GM12878 (cell line): ENCODE data around the gene SLCO2B1. TPM values are rescaled to one million over a fixed set of nuclear protein-coding genes. Genes with fewer than 3 reads are reported as not detected.

Experiments
- ATAC-seq: fragments of 200-7000 bp; cut with Tn5 transposase; 3 replicates; pipeline ENCODE4 v1.9.1; 2020; ENCODE audit warnings: mild to moderate bottlenecking, moderate library complexity
- BruUV-seq: library from RNA; stranded (reverse); fragments of 400-500 nt; replicated peaks from 2 replicates; lab custom pipeline; 2021; lab: Mats Ljungman, UMichigan
- CTCF ChIA-PET: fragments of 300-600 bp; sonication (Branson Sonifier 250); formaldehyde crosslinking; extraction: SDS; loops from one replicate; lab custom pipeline; 2021; ENCODE audit warnings: inconsistent platforms; lab: Yijun Ruan, JAX
- POLR2A ChIA-PET: fragments of 350-600 bp; formaldehyde crosslinking; extraction: SDS; loops from one replicate; lab custom pipeline; 2021; ENCODE audit warnings: inconsistent platforms; lab: Charles Lee
- RAD21 ChIA-PET: fragments of 300-600 bp; sonication (Branson Sonifier 250); formaldehyde crosslinking; loops from one replicate; lab custom pipeline; 2023; ENCODE audit warnings: antibody characterized with exemption; ENCODE audit not compliant: unreplicated experiment; lab: Charles Lee
- SMC1A ChIA-PET: fragments of 300-600 bp; sonication (Branson Sonifier 250); formaldehyde crosslinking; loops from one replicate; lab custom pipeline; 2023; ENCODE audit not compliant: unreplicated experiment, uncharacterized antibody; lab: Charles Lee
- DNase-seq: peaks from one replicate; pipeline ENCODE4 v3.0.0-alpha.2; 2011; ENCODE audit warnings: low read depth, low spot score
- FAIRE-seq: peaks from 3 replicates; lab custom pipeline; 2011; peaks lifted over from hg19 to GRCh38; lab: Jason Lieb, UNC
- H2AFZ ChIP-seq: 2 replicates; pipeline ENCODE4 v1.6.0; 2011; ENCODE audit warnings: low read depth, low read length, control low read depth; ENCODE audit not compliant: control insufficient read depth
- H3K27ac ChIP-seq: 2 replicates; pipeline ENCODE4 v1.5.1; 2011; ENCODE audit warnings: control low read depth; ENCODE audit not compliant: control insufficient read depth, insufficient read depth
- H3K27me3 ChIP-seq, 2 experiments: replicated peaks in 1 of 2; 2 replicates each; pipeline versions ENCODE4 v1.6.0 to v1.6.1; 2011; ENCODE audit warnings: low read length in 1 of 2; ENCODE audit not compliant: control insufficient read depth in 2 of 2, insufficient read depth in 2 of 2
- H3K36me3 ChIP-seq, 2 experiments: 2 replicates each; pipeline ENCODE4 v1.5.1; 2011; ENCODE audit warnings: low read length in 1 of 2; ENCODE audit not compliant: control insufficient read depth in 2 of 2, insufficient read depth in 2 of 2
- H3K4me1 ChIP-seq: 2 replicates; pipeline ENCODE4 v1.6.1; 2011; ENCODE audit warnings: mild to moderate bottlenecking, low read length, moderate library complexity, mixed read lengths; ENCODE audit not compliant: control insufficient read depth, insufficient read depth
- H3K4me2 ChIP-seq: 2 replicates; pipeline ENCODE4 v1.6.0; 2011; ENCODE audit warnings: control low read depth; ENCODE audit not compliant: control insufficient read depth, insufficient read depth
- H3K4me3 ChIP-seq: fragments of 200-600 bp; sonication (generic); 2 replicates; pipeline ENCODE4 v1.5.1; 2016
- H3K79me2 ChIP-seq: 2 replicates; pipeline ENCODE4 v1.6.0; 2011; ENCODE audit warnings: low read length; ENCODE audit not compliant: control insufficient read depth, insufficient read depth
- H3K9ac ChIP-seq: 2 replicates; pipeline ENCODE4 v1.8.0; 2011; ENCODE audit warnings: low read length, control low read depth, mixed read lengths; ENCODE audit not compliant: control insufficient read depth, insufficient read depth
- H3K9me3 ChIP-seq: replicated peaks from 3 replicates; pipeline ENCODE4 v1.5.1; 2011; ENCODE audit warnings: mild to moderate bottlenecking, low read length; ENCODE audit not compliant: control insufficient read depth, insufficient read depth
- H4K20me1 ChIP-seq: 2 replicates; pipeline ENCODE4 v1.6.0; 2011; ENCODE audit not compliant: control insufficient read depth, insufficient read depth
- BMI1 ChIP-seq: fragments of 450-650 bp; IDR thresholded peaks from 2 replicates; pipeline ENCODE4 v1.6.1; 2016; ENCODE audit warnings: mild to moderate bottlenecking, moderate library complexity, borderline replicate concordance
- CBFB ChIP-seq: IDR thresholded peaks from 2 replicates; pipeline ENCODE4 v1.6.1; 2016; ENCODE audit warnings: antibody characterized with exemption, low read depth
- GABPA ChIP-seq: IDR thresholded peaks from 2 replicates; pipeline ENCODE4 v1.6.1; 2014; ENCODE audit warnings: antibody characterized with exemption, low read depth, mild to moderate bottlenecking, inconsistent platforms
- HDAC6 ChIP-seq: fragments of 200-600 bp; sonication (generic); IDR thresholded peaks from one replicate; pipeline ENCODE4 v1.8.0; 2017; ENCODE audit warnings: antibody characterized with exemption; ENCODE audit not compliant: unreplicated experiment
- IKZF1 ChIP-seq: fragments of 450-650 bp; conservative IDR thresholded peaks from 2 replicates; pipeline ENCODE4 v1.6.1; 2017; ENCODE audit warnings: antibody characterized with exemption, mild to moderate bottlenecking
- RB1 ChIP-seq: fragments of 450-650 bp; formaldehyde crosslinking; IDR thresholded peaks from 2 replicates; pipeline ENCODE4 v1.6.1; 2017; ENCODE audit warnings: mild to moderate bottlenecking, borderline replicate concordance
- SPI1 ChIP-seq: IDR thresholded peaks from 2 replicates; pipeline ENCODE4 v1.6.1; 2011; ENCODE audit warnings: low read depth, mild to moderate bottlenecking, low read length, moderate library complexity, borderline replicate concordance; ENCODE audit not compliant: insufficient read depth
- ZBTB33 ChIP-seq: fragments of 450-650 bp; IDR thresholded peaks from 2 replicates; pipeline ENCODE4 v1.6.1; 2017; ENCODE audit warnings: mild to moderate bottlenecking
- ZNF384 ChIP-seq: IDR thresholded peaks from 2 replicates; pipeline ENCODE4 v1.6.1; 2012; ENCODE audit warnings: low read depth, mild to moderate bottlenecking, low read length, improper control_type of control experiment, borderline replicate concordance
- WGBS: methylation state at CpG from one replicate; pipeline ENCODE4 v1.1.6; 2016; ENCODE audit warnings: low lambda C conversion rate; ENCODE audit not compliant: insufficient replicate concordance, insufficient coverage; ENCODE audit errors: missing lambda C conversion rate; 5-methylcytosine and 5-hydroxymethylcytosine counted together
- in situ Hi-C: fragments of 300-500 bp; cut with MboI; formaldehyde crosslinking; loops from 9 replicates; pipeline ENCODE4 v1.14.3; 2018; ENCODE audit warnings: mixed read lengths
- intact Hi-C: fragments of 100-400 bp; cut with micrococcal nuclease; formaldehyde crosslinking; loops from one replicate; pipeline ENCODE4 v1.14.2; 2022; ENCODE audit not compliant: unreplicated experiment
- polyA plus RNA-seq, 11 experiments: library from polyadenylated mRNA; depleted of rRNA in 4 of 11; unstranded in 6 of 11; stranded (reverse) in 5 of 11; fragments of >200 nt; fragmentation: Nextera tagmentation in 4 of 11; fragmentation: Illumina TruSeq in 1 of 11; extraction: Ambion mirVana in 4 of 11; extraction: Trizol in 1 of 11; gene quantifications; 1 replicate in 1 of 11; 2 replicates in 10 of 11; pipeline versions ENCODE4 v1.2.1 to v1.2.3, GENCODE V29; 2011 to 2016; ENCODE audit warnings: inconsistent platforms in 2 of 11, missing spikeins in 2 of 11, low read depth in 1 of 11
- total RNA-seq, 4 experiments: library from RNA; depleted of rRNA in 3 of 4; stranded (reverse); fragments of >200 nt in 3 of 4; fragmentation: Illumina TruSeq in 1 of 4; extraction: Trizol in 1 of 4; gene quantifications; 2 replicates each; pipeline versions ENCODE4 v1.2.1 to v1.2.3, GENCODE V29; 2013 to 2021
- TF ChIP-seq, protein P1 (sequence below): IDR thresholded peaks from 2 replicates; pipeline ENCODE4 v1.6.1; 2011; ENCODE audit warnings: borderline replicate concordance, low read depth, mild to moderate bottlenecking, moderate library complexity, mixed read lengths, low read length; ENCODE audit not compliant: insufficient read depth; ENCODE audit errors: extremely low read length
- TF ChIP-seq, protein P2 (sequence below), 3 experiments: IDR thresholded peaks in 2 of 3; conservative IDR thresholded peaks in 1 of 3; 2 replicates each; pipeline ENCODE4 v1.5.1; 2011; ENCODE audit warnings: low read depth in 3 of 3, low read length in 3 of 3, mild to moderate bottlenecking in 3 of 3, control low read depth in 2 of 3, moderate library complexity in 2 of 3, inconsistent platforms in 1 of 3, mixed read lengths in 1 of 3; ENCODE audit not compliant: control insufficient read depth in 2 of 3, insufficient read depth in 1 of 3; ENCODE audit errors: extremely low read depth in 1 of 3

Gene SLCO2B1
- total and polyA plus RNA-seq, 10 of the 15 experiments (the other 5 are each of a cell fraction or from before 2014, with no cell fraction given), result 0.05 to 3.5 (median 0.93) TPM; not detected in 2

DNA sequence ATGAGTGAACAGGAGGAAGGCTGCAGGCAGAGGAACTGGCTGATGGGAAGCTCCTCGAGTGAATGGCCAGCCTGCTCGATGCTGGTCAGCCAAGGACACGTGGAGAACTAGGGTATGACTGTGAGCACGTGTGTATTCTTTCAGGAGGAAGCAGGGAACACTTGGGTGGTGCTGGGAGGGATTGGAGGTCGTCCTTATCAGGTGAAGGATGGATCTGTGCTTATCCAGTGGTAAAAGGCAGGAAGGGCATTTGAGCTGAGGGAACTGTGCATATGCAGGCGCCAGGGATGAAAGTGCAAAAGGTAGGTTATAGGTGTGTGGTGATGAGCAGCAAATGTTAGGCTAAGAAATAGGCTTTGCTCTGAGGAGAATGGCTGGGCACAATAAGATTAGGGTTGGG, 9.7 kb upstream of the SLCO2B1 start (continued):
- TF ChIP-seq ZBTB33 (no peak), HDAC6 (no peak)

- POLR2A ChIA-PET, result no interaction called here
- peak; percentile 78 for ATAC-seq
These were observed 8.0 kb upstream of the SLCO2B1 start for GRCh38 chr11:75142714-75143419.

More at GRCh38 chr11:75142714-75143419, 8.0 kb upstream of the SLCO2B1 start:
- Histone ChIP-seq H2AFZ (peak overlapping the region; percentile 46), H3K9ac (no peak overlapping the region), H3K27ac (no peak overlapping the region)
- ChIA-PET SMC1A (interaction anchor here (1.1 to 12.0 kb wide), 7 partner anchors 62 to 212 kb away, joined by 3 to 111 read pairs (median 5); no protein-coding TSS in a partner anchor), RAD21 (interaction anchor here (1.3 to 10.0 kb wide), 5 partner anchors 17 to 121 kb away, joined by 3 to 132 read pairs (median 4); no protein-coding TSS in a partner anchor)
- TF ChIP-seq BMI1 (no peak), SPI1 (peak; percentile 39; the same call in 1 of the 2 replicates), IKZF1 (peak; percentile 43; the same call in 1 of the 2 replicates), GABPA (no peak), CBFB (no peak), ZNF384 (no peak), RB1 (no peak)
- TF ChIP-seq, protein P1, sequence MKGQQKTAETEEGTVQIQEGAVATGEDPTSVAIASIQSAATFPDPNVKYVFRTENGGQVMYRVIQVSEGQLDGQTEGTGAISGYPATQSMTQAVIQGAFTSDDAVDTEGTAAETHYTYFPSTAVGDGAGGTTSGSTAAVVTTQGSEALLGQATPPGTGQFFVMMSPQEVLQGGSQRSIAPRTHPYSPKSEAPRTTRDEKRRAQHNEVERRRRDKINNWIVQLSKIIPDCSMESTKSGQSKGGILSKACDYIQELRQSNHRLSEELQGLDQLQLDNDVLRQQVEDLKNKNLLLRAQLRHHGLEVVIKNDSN, result peak; percentile 41
- TF ChIP-seq, protein P2, sequence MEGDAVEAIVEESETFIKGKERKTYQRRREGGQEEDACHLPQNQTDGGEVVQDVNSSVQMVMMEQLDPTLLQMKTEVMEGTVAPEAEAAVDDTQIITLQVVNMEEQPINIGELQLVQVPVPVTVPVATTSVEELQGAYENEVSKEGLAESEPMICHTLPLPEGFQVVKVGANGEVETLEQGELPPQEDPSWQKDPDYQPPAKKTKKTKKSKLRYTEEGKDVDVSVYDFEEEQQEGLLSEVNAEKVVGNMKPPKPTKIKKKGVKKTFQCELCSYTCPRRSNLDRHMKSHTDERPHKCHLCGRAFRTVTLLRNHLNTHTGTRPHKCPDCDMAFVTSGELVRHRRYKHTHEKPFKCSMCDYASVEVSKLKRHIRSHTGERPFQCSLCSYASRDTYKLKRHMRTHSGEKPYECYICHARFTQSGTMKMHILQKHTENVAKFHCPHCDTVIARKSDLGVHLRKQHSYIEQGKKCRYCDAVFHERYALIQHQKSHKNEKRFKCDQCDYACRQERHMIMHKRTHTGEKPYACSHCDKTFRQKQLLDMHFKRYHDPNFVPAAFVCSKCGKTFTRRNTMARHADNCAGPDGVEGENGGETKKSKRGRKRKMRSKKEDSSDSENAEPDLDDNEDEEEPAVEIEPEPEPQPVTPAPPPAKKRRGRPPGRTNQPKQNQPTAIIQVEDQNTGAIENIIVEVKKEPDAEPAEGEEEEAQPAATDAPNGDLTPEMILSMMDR (IDR thresholded peaks at IDR 0.05 in 2 of 3, conservative IDR thresholded peaks at IDR 0.05 in 1 of 3; ENCODE audit: control insufficient read depth in 2 of 3, extremely low read depth in 1 of 3, insufficient read depth in 1 of 3, low read depth in 3 of 3, low read length in 3 of 3), result no peak
- TF ChIP-seq, all 136 proteins: peak for 3
- intact Hi-C loops (loop anchor here (1.0 kb wide), 1 partner anchor 105 kb away; no protein-coding TSS in a partner anchor), in situ Hi-C loops (no loop called here)
- H3K36me3 ChIP-seq, result no peaks in the 10 kb centered on the region
- H4K20me1 ChIP-seq, result no peaks in the 10 kb centered on the region
- no peaks in the 10 kb centered on the region for H3K9me3 ChIP-seq
- BruUV-seq, result no TSS peak
- peak; percentile 55 for DNase-seq
- peaks cover 24% of the 10 kb centered on the region for H3K4me1 ChIP-seq
- 28% methylated on average over 10 of the region's 10 CpGs for WGBS
- H3K4me2 ChIP-seq, result no peak overlapping the region
- H3K27me3 ChIP-seq, result no peaks in the 10 kb centered on the region
- H3K4me3 ChIP-seq, result no peak overlapping the region
- CTCF ChIA-PET, result interaction anchor here (0.6 to 11.5 kb wide), 32 partner anchors 12 to 1358 kb away, joined by 3 to 232 read pairs (median 4); partner anchors contain the start of genes OR2AT4 and TPBGL
- H3K79me2 ChIP-seq, result no peaks in the 10 kb centered on the region
- no peak for FAIRE-seq
